H1 (cell line): ENCODE data around the gene NFASC. TPM values are rescaled to one million over a fixed set of nuclear protein-coding genes. Genes with fewer than 3 reads are reported as not detected.

Source experiments
- JUND ChIP-seq: IDR thresholded peaks from 2 replicates; pipeline ENCODE4 v1.6.1; 2011; ENCODE audit warnings: mild to moderate bottlenecking, improper control_type of control experiment, low read length
- RAD21 ChIP-seq, 2 experiments: IDR thresholded peaks in 1 of 2; conservative IDR thresholded peaks in 1 of 2; 2 replicates each; pipeline ENCODE4 v1.6.1; 2011; ENCODE audit warnings: low read depth in 2 of 2, low read length in 2 of 2, improper control_type of control experiment in 1 of 2, inconsistent platforms in 1 of 2, mild to moderate bottlenecking in 1 of 2, moderate library complexity in 1 of 2
- SIRT6 ChIP-seq: IDR thresholded peaks from one replicate; pipeline ENCODE4 v1.7.1; 2012; ENCODE audit warnings: low read length, inconsistent platforms
- polyA plus RNA-seq, 7 experiments: library from polyadenylated mRNA; depleted of rRNA in 3 of 7; stranded (reverse) in 5 of 7; unstranded in 2 of 7; fragments of >200 nt in 5 of 7; fragments of 200-250 nt in 2 of 7; gene quantifications; 1 replicate in 5 of 7; 2 replicates in 1 of 7; 4 replicates in 1 of 7; pipeline versions ENCODE4 v1.2.1 to v1.2.3, GENCODE V29; 2011 to 2013; ENCODE audit warnings: missing spikeins in 2 of 7, mixed read lengths in 2 of 7
- total RNA-seq: library from RNA; stranded (reverse); fragmentation: NEBNext Ultra II Directional; extraction: Animal tissue kit (Norgen Biotek cat#: 25700); gene quantifications from 2 replicates; pipeline ENCODE4 v1.2.1, GENCODE V29; 2021

The NFASC gene
- total and polyA plus RNA-seq, 2 of the 8 experiments (the other 6 are each of a cell fraction or from before 2014, with no cell fraction given) = 5.0 to 15.2 TPM

DNA sequence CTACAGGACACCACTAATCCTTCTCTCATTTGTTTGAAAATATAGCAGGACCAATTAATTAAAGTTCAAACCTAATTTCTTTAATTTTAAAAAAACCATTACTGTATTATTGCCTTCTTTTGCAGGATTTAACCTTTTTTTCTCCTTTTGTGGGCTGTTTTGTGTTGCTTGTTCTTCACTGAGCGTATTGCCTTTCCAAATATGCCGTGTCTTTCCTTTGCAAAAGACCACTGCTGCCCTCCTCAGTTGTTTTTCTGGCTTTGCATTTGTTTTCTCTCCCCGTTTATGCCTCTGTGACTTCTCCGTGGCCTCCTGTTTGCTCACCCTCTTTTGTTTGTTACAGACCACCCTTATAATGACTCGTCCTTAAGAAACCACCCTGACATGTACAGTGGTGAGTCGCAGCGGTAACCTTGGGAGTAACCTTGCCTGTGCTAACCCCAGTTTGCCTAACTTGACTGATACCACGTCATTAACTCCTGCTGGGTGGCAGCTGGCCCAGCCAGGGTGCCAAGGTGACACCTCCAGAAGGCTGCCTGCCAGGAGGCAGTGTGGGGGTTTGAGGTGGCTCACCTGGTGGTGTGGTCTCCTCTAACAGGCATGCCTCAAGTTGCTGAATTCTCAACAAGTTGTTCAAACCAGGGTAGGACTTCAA is 91.2 kb downstream of the NFASC start (continued):
- TF ChIP-seq RAD21 (IDR thresholded peaks at IDR 0.05 in 1 of 2, conservative IDR thresholded peaks at IDR 0.05 in 1 of 2; ENCODE audit: low read depth in 2 of 2, low read length in 2 of 2) (peak; percentile 65 to 73), SIRT6 (no peak), JUND (no peak)
